Neural cell (in vitro differentiated cells): ENCODE data around the gene CTBP2. TPM values are rescaled to one million over a fixed set of nuclear protein-coding genes. Genes with fewer than 3 reads are reported as not detected.

Experiments used
- H2AFZ ChIP-seq: fragments of 200-600, 300-800 bp; sonication (generic), shearing (Covaris generic); 2 replicates; pipeline ENCODE4 v1.6.0; 2014; ENCODE audit warnings: low read depth, mild to moderate bottlenecking, antibody characterized with exemption, low read length, moderate library complexity
- H3F3A ChIP-seq: fragments of 200-600 bp; shearing (Covaris generic); 2 replicates; pipeline ENCODE4 v1.6.1; 2016; ENCODE audit warnings: mild to moderate bottlenecking, moderate library complexity, mixed read lengths, antibody characterized with exemption, low read length; ENCODE audit not compliant: insufficient read depth, poor library complexity, severe bottlenecking
- H3K27ac ChIP-seq: fragments of 200-600, 300-800 bp; sonication (generic), shearing (Covaris generic); 2 replicates; pipeline ENCODE4 v1.5.1; 2014; ENCODE audit warnings: mild to moderate bottlenecking, low read length, moderate library complexity
- H3K27me3 ChIP-seq: fragments of 300-800, 200-600 bp; sonication (generic), shearing (Covaris generic); 2 replicates; pipeline ENCODE4 v1.6.0; 2014; ENCODE audit warnings: mild to moderate bottlenecking, low read depth, low read length, moderate library complexity; ENCODE audit not compliant: insufficient read depth
- H3K36me3 ChIP-seq: fragments of 300-800, 200-600 bp; sonication (generic), shearing (Covaris generic); 2 replicates; pipeline ENCODE4 v1.5.1; 2014; ENCODE audit warnings: mild to moderate bottlenecking, antibody characterized with exemption, low read length, moderate library complexity; ENCODE audit not compliant: insufficient read depth
- H3K4me2 ChIP-seq: fragments of 300-800, 200-600 bp; sonication (generic), shearing (Covaris generic); 2 replicates; pipeline ENCODE4 v1.6.0; 2014; ENCODE audit warnings: mild to moderate bottlenecking, low read length
- H3K4me3 ChIP-seq: fragments of 300-800, 200-600 bp; sonication (generic), shearing (Covaris generic); 2 replicates; pipeline ENCODE4 v1.5.1; 2014; ENCODE audit warnings: mild to moderate bottlenecking, low read length, moderate library complexity
- H3K79me2 ChIP-seq: fragments of 200-600 bp; shearing (Covaris generic); replicated peaks from 2 replicates; pipeline ENCODE4 v1.6.0; 2014; ENCODE audit warnings: mild to moderate bottlenecking, low read length, moderate library complexity; ENCODE audit not compliant: insufficient read depth
- H3K9ac ChIP-seq: fragments of 300-800, 200-600 bp; sonication (generic), shearing (Covaris generic); 2 replicates; pipeline ENCODE4 v1.6.1; 2016; ENCODE audit warnings: mild to moderate bottlenecking, low read length, mixed read lengths
- H3K9me2 ChIP-seq: fragments of 200-600 bp; shearing (Covaris generic); 2 replicates; pipeline ENCODE4 v1.6.1; 2016; ENCODE audit warnings: mild to moderate bottlenecking, low read length, mixed read lengths; ENCODE audit not compliant: insufficient read depth
- H3K9me3 ChIP-seq: fragments of 200-600, 300-800 bp; sonication (generic), shearing (Covaris generic); 2 replicates; pipeline ENCODE4 v1.6.1; 2016; ENCODE audit warnings: mild to moderate bottlenecking, mixed run types, low read length, moderate library complexity, mixed read lengths
- H4K20me1 ChIP-seq: fragments of 200-600 bp; shearing (Covaris generic); 2 replicates; pipeline ENCODE4 v1.6.1; 2016; ENCODE audit warnings: mild to moderate bottlenecking, mixed run types; ENCODE audit not compliant: insufficient read depth
- CTCF ChIP-seq: fragments of 450-650 bp; IDR thresholded peaks from 2 replicates; pipeline ENCODE4 v1.5.1; 2014; ENCODE audit warnings: antibody characterized with exemption, mild to moderate bottlenecking, moderate library complexity; ENCODE audit not compliant: poor library complexity, severe bottlenecking
- EP300 ChIP-seq: fragments of 450-650 bp; conservative IDR thresholded peaks from 2 replicates; pipeline ENCODE4 v1.6.1; 2014; ENCODE audit warnings: antibody characterized with exemption, mild to moderate bottlenecking, moderate library complexity; ENCODE audit not compliant: poor library complexity, severe bottlenecking
- EZH2 ChIP-seq: fragments of 200-600, 300-800 bp; shearing (Covaris generic), sonication (generic); IDR thresholded peaks from 2 replicates; pipeline ENCODE4 v1.6.1; 2014; ENCODE audit warnings: antibody characterized with exemption, low read length, borderline replicate concordance, mild to moderate bottlenecking; ENCODE audit not compliant: insufficient read depth, poor library complexity, severe bottlenecking
- MXI1 ChIP-seq: fragments of 450-650 bp; conservative IDR thresholded peaks from 2 replicates; pipeline ENCODE4 v1.6.1; 2014; ENCODE audit warnings: antibody characterized with exemption, mild to moderate bottlenecking; ENCODE audit not compliant: poor library complexity, severe bottlenecking
- POLR2AphosphoS5 ChIP-seq: IDR thresholded peaks from 2 replicates; pipeline ENCODE4 v1.6.1; 2012
- RAD21 ChIP-seq: fragments of 450-650 bp; conservative IDR thresholded peaks from 2 replicates; pipeline ENCODE4 v1.6.1; 2014; ENCODE audit warnings: antibody characterized with exemption, mild to moderate bottlenecking, moderate library complexity
- SMC3 ChIP-seq: fragments of 450-650 bp; conservative IDR thresholded peaks from 2 replicates; pipeline ENCODE4 v1.6.1; 2014; ENCODE audit warnings: antibody characterized with exemption, mild to moderate bottlenecking, moderate library complexity; ENCODE audit not compliant: poor library complexity
- TAF1 ChIP-seq: IDR thresholded peaks from 2 replicates; pipeline ENCODE4 v1.6.1; 2012; ENCODE audit warnings: low read depth
- polyA plus RNA-seq: library from polyadenylated mRNA; depleted of rRNA; stranded (reverse); fragments of >200 nt; gene quantifications from 2 replicates; pipeline ENCODE4 v1.2.3, GENCODE V29; 2014
- TF ChIP-seq, protein P1 (sequence below): IDR thresholded peaks from 2 replicates; pipeline ENCODE4 v1.6.1; 2012; ENCODE audit warnings: borderline replicate concordance

CTBP2 gene
- polyA plus RNA-seq, 1 donor from 2014 or later, result 59.5 TPM

DNA sequence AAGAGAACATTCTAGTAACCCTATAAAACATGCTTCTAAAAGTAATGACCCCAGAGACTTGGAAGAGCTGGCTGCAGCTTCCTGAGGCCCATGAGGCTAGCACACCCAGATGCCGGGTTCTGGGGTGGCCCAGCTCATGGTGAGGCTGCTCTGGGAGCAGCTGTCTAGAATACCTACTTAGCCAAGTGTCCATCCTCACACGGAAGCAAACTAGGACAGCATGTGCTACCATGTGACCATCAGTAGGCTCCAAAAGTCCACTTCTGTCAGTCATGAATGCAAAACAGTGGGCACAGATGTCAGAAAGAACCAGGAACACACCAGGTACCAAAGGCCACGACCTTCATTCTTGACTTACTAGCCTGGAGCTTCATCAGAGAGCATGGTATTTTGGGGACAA, 32.4 kb downstream of the CTBP2 start:
- no peak overlapping the region for H3K9ac ChIP-seq
- no peak overlapping the region for H3K4me3 ChIP-seq

DNA sequence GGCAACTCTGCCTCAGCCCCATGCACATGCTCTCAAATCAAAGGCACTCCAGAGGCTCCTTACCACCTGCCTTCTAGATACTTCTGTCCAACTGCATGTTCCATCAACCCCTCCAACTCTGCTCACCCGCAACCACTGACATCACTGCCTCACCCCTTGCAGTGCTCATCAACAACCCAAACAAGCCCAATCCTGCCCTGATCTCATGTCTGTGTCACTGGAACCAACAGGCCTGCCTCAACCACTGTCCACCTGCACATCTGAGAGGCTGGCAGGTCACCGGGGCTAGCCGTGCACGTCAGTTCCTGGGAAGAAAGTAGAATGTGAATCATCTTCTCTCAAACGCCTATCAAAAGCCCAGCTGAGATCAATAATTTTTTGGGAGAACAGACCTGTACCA, 33.3 kb downstream of the CTBP2 start:
- TF ChIP-seq EP300 (no peak), EZH2 (no peak), SMC3 (no peak), MXI1 (no peak), POLR2AphosphoS5 (no peak), CTCF (no peak), RAD21 (no peak)
- TF ChIP-seq, protein P1, sequence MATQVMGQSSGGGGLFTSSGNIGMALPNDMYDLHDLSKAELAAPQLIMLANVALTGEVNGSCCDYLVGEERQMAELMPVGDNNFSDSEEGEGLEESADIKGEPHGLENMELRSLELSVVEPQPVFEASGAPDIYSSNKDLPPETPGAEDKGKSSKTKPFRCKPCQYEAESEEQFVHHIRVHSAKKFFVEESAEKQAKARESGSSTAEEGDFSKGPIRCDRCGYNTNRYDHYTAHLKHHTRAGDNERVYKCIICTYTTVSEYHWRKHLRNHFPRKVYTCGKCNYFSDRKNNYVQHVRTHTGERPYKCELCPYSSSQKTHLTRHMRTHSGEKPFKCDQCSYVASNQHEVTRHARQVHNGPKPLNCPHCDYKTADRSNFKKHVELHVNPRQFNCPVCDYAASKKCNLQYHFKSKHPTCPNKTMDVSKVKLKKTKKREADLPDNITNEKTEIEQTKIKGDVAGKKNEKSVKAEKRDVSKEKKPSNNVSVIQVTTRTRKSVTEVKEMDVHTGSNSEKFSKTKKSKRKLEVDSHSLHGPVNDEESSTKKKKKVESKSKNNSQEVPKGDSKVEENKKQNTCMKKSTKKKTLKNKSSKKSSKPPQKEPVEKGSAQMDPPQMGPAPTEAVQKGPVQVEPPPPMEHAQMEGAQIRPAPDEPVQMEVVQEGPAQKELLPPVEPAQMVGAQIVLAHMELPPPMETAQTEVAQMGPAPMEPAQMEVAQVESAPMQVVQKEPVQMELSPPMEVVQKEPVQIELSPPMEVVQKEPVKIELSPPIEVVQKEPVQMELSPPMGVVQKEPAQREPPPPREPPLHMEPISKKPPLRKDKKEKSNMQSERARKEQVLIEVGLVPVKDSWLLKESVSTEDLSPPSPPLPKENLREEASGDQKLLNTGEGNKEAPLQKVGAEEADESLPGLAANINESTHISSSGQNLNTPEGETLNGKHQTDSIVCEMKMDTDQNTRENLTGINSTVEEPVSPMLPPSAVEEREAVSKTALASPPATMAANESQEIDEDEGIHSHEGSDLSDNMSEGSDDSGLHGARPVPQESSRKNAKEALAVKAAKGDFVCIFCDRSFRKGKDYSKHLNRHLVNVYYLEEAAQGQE, result no peak
- Histone ChIP-seq H3K9me2 (no peaks in the 10 kb centered on the region), H2AFZ (no peak overlapping the region), H3K9ac (no peak overlapping the region), H3K9me3 (no peaks in the 10 kb centered on the region), H3K79me2 (peaks cover 92% of the 10 kb centered on the region), H3K36me3 (no peaks in the 10 kb centered on the region), H3F3A (no peaks in the 10 kb centered on the region), H3K4me3 (no peak overlapping the region), H4K20me1 (no peaks in the 10 kb centered on the region), H3K27me3 (no peaks in the 10 kb centered on the region), H3K4me2 (no peak overlapping the region), H3K27ac (no peak overlapping the region)

More for the DNA sequence above, 32.4 kb downstream of the CTBP2 start:
- no peak overlapping the region for H3K27ac ChIP-seq
- no peak overlapping the region for H3K4me2 ChIP-seq
- H3K79me2 ChIP-seq, result peaks cover 91% of the 10 kb centered on the region
- no peaks in the 10 kb centered on the region for H3F3A ChIP-seq
- H2AFZ ChIP-seq, result no peak overlapping the region
- H3K9me3 ChIP-seq, result no peaks in the 10 kb centered on the region
- no peaks in the 10 kb centered on the region for H3K9me2 ChIP-seq
- no peaks in the 10 kb centered on the region for H3K27me3 ChIP-seq
- no peaks in the 10 kb centered on the region for H3K36me3 ChIP-seq
- no peaks in the 10 kb centered on the region for H4K20me1 ChIP-seq
- no peak for TF ChIP-seq TAF1
- no peak for TF ChIP-seq SMC3
- TF ChIP-seq RAD21, result no peak
- TF ChIP-seq EZH2, result no peak
- no peak for TF ChIP-seq EP300
- TF ChIP-seq, protein P1, result no peak
- TF ChIP-seq POLR2AphosphoS5, result no peak
- no peak for TF ChIP-seq MXI1
- no peak for TF ChIP-seq CTCF
